HEK293T (cell line): ENCODE measurements around the gene ASPSCR1.
A peak's percentile ranks its signal among the peaks of the same experiment; 100 is the strongest.

ENCODE experiments used
- CTCF ChIA-PET: fragments of 350-600 bp; formaldehyde crosslinking; extraction: SDS; loops from one replicate; lab custom pipeline; 2021; ENCODE audit warnings: antibody characterized with exemption, inconsistent platforms; lab: Yijun Ruan, JAX
- POLR2A ChIA-PET: fragments of 350-600 bp; formaldehyde crosslinking; extraction: SDS; loops from one replicate; lab custom pipeline; 2020; ENCODE audit warnings: antibody characterized with exemption, inconsistent platforms; lab: Yijun Ruan, JAX
- DNase-seq: peaks from one replicate; pipeline ENCODE4 v3.0.0; 2012; ENCODE audit warnings: mixed read lengths; ENCODE audit errors: extremely low spot score
- ARNT ChIP-seq: fragments of 450-650 bp; IDR thresholded peaks from 2 replicates; pipeline ENCODE4 v1.6.1; 2017; ENCODE audit warnings: mild to moderate bottlenecking
- BHLHE40 ChIP-seq: fragments of 450-650 bp; IDR thresholded peaks from 2 replicates; pipeline ENCODE4 v1.6.1; 2016; ENCODE audit warnings: mild to moderate bottlenecking, moderate library complexity, borderline replicate concordance
- CTBP1 ChIP-seq: fragments of 450-650 bp; IDR thresholded peaks from 2 replicates; pipeline ENCODE4 v1.6.1; 2016; ENCODE audit warnings: borderline replicate concordance
- ELF4 ChIP-seq: fragments of 450-650 bp; IDR thresholded peaks from 2 replicates; pipeline ENCODE4 v1.6.1; 2017; ENCODE audit warnings: antibody characterized with exemption
- FOXA1 ChIP-seq: fragments of 450-650 bp; IDR thresholded peaks from 2 replicates; pipeline ENCODE4 v1.6.1; 2016; ENCODE audit warnings: mild to moderate bottlenecking
- FOXM1 ChIP-seq: fragments of 450-650 bp; IDR thresholded peaks from 2 replicates; pipeline ENCODE4 v1.6.1; 2017; ENCODE audit warnings: mild to moderate bottlenecking, borderline replicate concordance
- HDGF ChIP-seq: fragments of 450-650 bp; IDR thresholded peaks from 2 replicates; pipeline ENCODE4 v1.6.1; 2017; ENCODE audit warnings: antibody characterized with exemption, borderline replicate concordance
- L3MBTL2 ChIP-seq: fragments of 450-650 bp; conservative IDR thresholded peaks from 2 replicates; pipeline ENCODE4 v1.6.1; 2016; ENCODE audit warnings: mild to moderate bottlenecking
- LEF1 ChIP-seq: fragments of 450-650 bp; IDR thresholded peaks from 2 replicates; pipeline ENCODE4 v1.6.1; 2017; ENCODE audit warnings: mild to moderate bottlenecking, borderline replicate concordance
- NFRKB ChIP-seq: fragments of 450-650 bp; IDR thresholded peaks from 2 replicates; pipeline ENCODE4 v1.6.1; 2016; ENCODE audit warnings: mild to moderate bottlenecking, moderate library complexity
- PKNOX1 ChIP-seq: fragments of 450-650 bp; IDR thresholded peaks from 2 replicates; pipeline ENCODE4 v1.6.1; 2016
- SP1 ChIP-seq: fragments of 450-650 bp; IDR thresholded peaks from 2 replicates; pipeline ENCODE4 v1.6.1; 2017
- SUZ12 ChIP-seq: fragments of 450-650 bp; IDR thresholded peaks from 2 replicates; pipeline ENCODE4 v1.6.1; 2016; ENCODE audit warnings: mild to moderate bottlenecking
- TARDBP ChIP-seq: fragments of 450-650 bp; IDR thresholded peaks from 2 replicates; pipeline ENCODE4 v1.6.1; 2016
- ZNF384 ChIP-seq: fragments of 450-650 bp; IDR thresholded peaks from 2 replicates; pipeline ENCODE4 v1.6.1; 2016

ASPSCR1 gene, protein sequence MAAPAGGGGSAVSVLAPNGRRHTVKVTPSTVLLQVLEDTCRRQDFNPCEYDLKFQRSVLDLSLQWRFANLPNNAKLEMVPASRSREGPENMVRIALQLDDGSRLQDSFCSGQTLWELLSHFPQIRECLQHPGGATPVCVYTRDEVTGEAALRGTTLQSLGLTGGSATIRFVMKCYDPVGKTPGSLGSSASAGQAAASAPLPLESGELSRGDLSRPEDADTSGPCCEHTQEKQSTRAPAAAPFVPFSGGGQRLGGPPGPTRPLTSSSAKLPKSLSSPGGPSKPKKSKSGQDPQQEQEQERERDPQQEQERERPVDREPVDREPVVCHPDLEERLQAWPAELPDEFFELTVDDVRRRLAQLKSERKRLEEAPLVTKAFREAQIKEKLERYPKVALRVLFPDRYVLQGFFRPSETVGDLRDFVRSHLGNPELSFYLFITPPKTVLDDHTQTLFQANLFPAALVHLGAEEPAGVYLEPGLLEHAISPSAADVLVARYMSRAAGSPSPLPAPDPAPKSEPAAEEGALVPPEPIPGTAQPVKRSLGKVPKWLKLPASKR

DNA sequence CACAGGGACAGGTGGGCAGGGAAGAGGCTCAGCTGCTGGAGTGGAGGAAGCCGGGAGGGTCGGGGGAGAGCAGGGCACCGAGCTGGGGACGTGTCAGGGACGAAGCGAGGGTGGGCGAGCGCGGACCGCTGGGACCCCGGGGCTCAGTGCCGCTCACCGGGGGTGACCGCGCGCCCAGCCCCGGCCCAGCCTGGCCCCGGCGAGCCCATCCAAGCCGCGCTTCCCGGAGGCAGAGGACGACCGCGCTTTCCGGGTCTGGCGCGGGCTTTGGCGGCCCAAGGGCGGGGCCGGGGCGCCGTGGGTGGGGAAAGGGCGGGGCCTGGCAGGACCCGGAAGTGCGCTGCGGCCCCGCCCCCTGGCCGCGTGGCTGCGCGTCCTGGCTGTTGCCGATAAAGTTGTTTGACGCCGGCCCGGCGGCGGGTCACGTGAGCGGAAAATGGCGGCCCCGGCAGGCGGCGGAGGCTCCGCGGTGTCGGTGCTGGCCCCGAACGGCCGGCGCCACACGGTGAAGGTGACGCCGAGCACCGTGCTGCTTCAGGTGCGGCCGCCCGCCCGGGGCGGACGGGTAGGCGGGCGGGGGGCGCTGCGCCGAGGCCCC, at the start of gene ASPSCR1:
TSS of gene ASPSCR1 (plus strand) at position 419 of the 598 bp plus-strand sequence. CDS start at position 437, 18 bp downstream.
- peak; percentile 98 for DNase-seq
- CTCF ChIA-PET, result interaction anchor here (0.9 kb wide), 1 partner anchor 18 kb away, joined by 6 read pairs; no protein-coding TSS in a partner anchor
- POLR2A ChIA-PET, result interaction anchor here (0.8 to 3.0 kb wide), 8 partner anchors 10 to 121 kb away, joined by 3 to 12 read pairs (median 4); partner anchors contain the start of genes CENPX, FASN and LRRC45
- TF ChIP-seq FOXM1, result no peak; the same call in 1 of the 2 replicates
- TF ChIP-seq L3MBTL2, result no peak
- peak; percentile 96 for TF ChIP-seq LEF1
- TF ChIP-seq ARNT, result peak; percentile 85

- ChIA-PET POLR2A (interaction anchor here (0.6 to 5.2 kb wide), 9 partner anchors 9 to 94 kb away, joined by 3 to 37 read pairs (median 8); partner anchors contain the start of genes ANAPC11, ARHGDIA, MCRIP1 and NOTUM), CTCF (interaction anchor here (0.7 to 1.8 kb wide), 4 partner anchors 9 to 365 kb away, joined by 3 to 6 read pairs (median 4); partner anchors contain the start of gene PYCR1)
- DNase-seq, result peak; percentile 98
- TF ChIP-seq ELF4 (no peak), CTBP1 (no peak), SP1 (no peak), NFRKB (no peak), LEF1 (peak; percentile 41; the same call in 1 of the 2 replicates), L3MBTL2 (peak; percentile 42; the same call in 1 of the 2 replicates), SUZ12 (no peak)
Measured at GRCh38 chr17:81927653-81928543, 49.5 kb upstream of the ASPSCR1 start, which contains the start of gene MAFG. TSS of gene MAFG (minus strand) at chr17:81927735. CDS start at chr17:81923185, 4,550 bp downstream.

DNA sequence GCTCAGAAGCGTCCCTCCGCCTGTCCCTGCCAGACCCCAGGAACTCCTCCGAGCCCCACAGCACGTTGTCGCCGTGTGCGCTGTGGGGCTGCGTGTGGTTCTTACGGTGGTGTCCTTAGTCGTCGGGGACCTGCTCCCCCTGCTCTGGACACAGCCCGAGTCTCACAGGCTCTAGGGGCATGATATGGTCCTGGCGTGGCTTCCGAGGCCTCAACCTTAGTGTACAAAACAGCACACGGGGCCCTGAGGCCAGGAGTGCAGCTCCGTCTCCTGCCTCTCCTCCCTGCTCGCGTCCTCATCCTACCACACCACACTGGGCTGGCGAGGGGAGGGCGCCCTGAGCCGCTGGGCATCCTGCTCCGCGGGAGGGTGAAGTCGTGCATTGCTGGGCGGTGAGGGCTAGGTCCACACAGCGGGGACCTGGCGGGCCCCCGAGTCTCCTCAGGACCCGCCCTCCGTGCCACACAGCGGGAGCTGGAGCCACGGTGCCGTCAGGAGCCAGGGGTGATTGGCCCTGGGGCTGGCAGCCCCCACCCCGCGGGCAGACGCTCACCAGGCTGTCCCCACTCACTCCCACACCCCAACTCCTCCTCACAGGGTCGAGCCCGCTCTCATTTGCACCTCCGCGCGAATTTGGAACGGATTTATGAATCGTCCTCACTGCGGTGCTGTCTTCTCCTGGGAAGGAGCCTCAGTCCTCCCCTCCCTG, 48.7 kb upstream of the ASPSCR1 start:
- POLR2A ChIA-PET, result interaction anchor here (0.6 to 5.2 kb wide), 9 partner anchors 8 to 95 kb away, joined by 3 to 37 read pairs (median 4); partner anchors contain the start of genes ARHGDIA, MCRIP1, NOTUM and PYCR1
- DNase-seq, result no peak
- TF ChIP-seq FOXM1 (no peak), BHLHE40 (no peak), L3MBTL2 (0 out of 2 replicates have a peak, but pooled peaks have one; percentile 6), SP1 (no peak), CTBP1 (no peak), ELF4 (no peak), NFRKB (no peak), SUZ12 (no peak), TARDBP (no peak), HDGF (0 out of 2 replicates have a peak, but pooled peaks have one; percentile 13), LEF1 (no peak), PKNOX1 (no peak), ZNF384 (no peak), FOXA1 (no peak), ARNT (no peak)
- CTCF ChIA-PET, result interaction anchor here (0.7 to 1.8 kb wide), 3 partner anchors 8 to 364 kb away, joined by 3 to 6 read pairs (median 4); partner anchors contain the start of gene PYCR1

GRCh38 chr17:81929253-81930141, 47.9 kb upstream of the ASPSCR1 start:
- POLR2A ChIA-PET, result interaction anchor here (0.6 to 5.2 kb wide), 4 partner anchors 8 to 60 kb away, joined by 3 to 26 read pairs (median 6); partner anchors contain the start of gene ARHGDIA
- no peak for TF ChIP-seq CTBP1
- TF ChIP-seq FOXM1, result no peak
- no peak for TF ChIP-seq SUZ12
- no peak for TF ChIP-seq ZNF384
- no peak for TF ChIP-seq HDGF
- no peak for TF ChIP-seq ARNT
- no peak for TF ChIP-seq TARDBP
- no peak for TF ChIP-seq SP1
- no peak for DNase-seq
- CTCF ChIA-PET, result interaction anchor here (1.8 kb wide), 1 partner anchor 30 kb away, joined by 6 read pairs; no protein-coding TSS in a partner anchor
